SK-N-SH treated with all-trans-retinoic acid at 6 μM for 48 hours (cell line): ENCODE results near the gene FCER1A.

Experiments
- ATAC-seq: fragments of 200-7000 bp; cut with Tn5 transposase; 3 replicates; pipeline ENCODE4 v1.9.1; 2020; ENCODE audit warnings: mild to moderate bottlenecking, moderate library complexity
- ARNTL ChIP-seq: fragments of 450-650 bp; formaldehyde crosslinking; IDR thresholded peaks from 2 replicates; pipeline ENCODE4 v1.5.0; 2020; ENCODE audit warnings: low read depth, mild to moderate bottlenecking, moderate library complexity, borderline replicate concordance
- CREB5 ChIP-seq: fragments of 250-450 bp; sonication (Bioruptor Pico); IDR thresholded peaks from 2 replicates; pipeline ENCODE4 v1.5.1; 2020; ENCODE audit warnings: low read depth, mild to moderate bottlenecking, moderate library complexity
- CSDC2 ChIP-seq: fragments of 250-450 bp; sonication (Bioruptor Pico); IDR thresholded peaks from 2 replicates; pipeline ENCODE4 v1.5.0; 2020; ENCODE audit warnings: mild to moderate bottlenecking, moderate library complexity
- ESRRG ChIP-seq: fragments of 250-450 bp; sonication (Bioruptor Pico); IDR thresholded peaks from 2 replicates; pipeline ENCODE4 v1.6.1; 2021; ENCODE audit warnings: mild to moderate bottlenecking
- GLIS3 ChIP-seq: fragments of 250-450 bp; sonication (Bioruptor Pico); IDR thresholded peaks from 2 replicates; pipeline ENCODE4 v1.5.0; 2020; ENCODE audit warnings: mild to moderate bottlenecking, moderate library complexity
- ISL1 ChIP-seq: fragments of 250-450 bp; sonication (Bioruptor Pico); IDR thresholded peaks from 2 replicates; pipeline ENCODE4 v2.1.2; 2022; ENCODE audit warnings: mild to moderate bottlenecking, moderate library complexity
- OSR1 ChIP-seq: fragments of 250-450 bp; sonication (Bioruptor Pico); IDR thresholded peaks from 2 replicates; pipeline ENCODE4 v1.8.0; 2022; ENCODE audit warnings: moderate library complexity, mild to moderate bottlenecking, inconsistent platforms
- RARB ChIP-seq: fragments of 250-450 bp; sonication (Bioruptor Pico); IDR thresholded peaks from 2 replicates; pipeline ENCODE4 v1.8.0; 2021; ENCODE audit warnings: mild to moderate bottlenecking, moderate library complexity
- TCF4 ChIP-seq: fragments of 250-450 bp; sonication (Bioruptor Pico); IDR thresholded peaks from 2 replicates; pipeline ENCODE4 v1.8.0; 2021; ENCODE audit warnings: mild to moderate bottlenecking, moderate library complexity, borderline replicate concordance
- TOX ChIP-seq: fragments of 250-450 bp; sonication (Bioruptor Pico); IDR thresholded peaks from 2 replicates; pipeline ENCODE4 v1.8.0; 2021; ENCODE audit warnings: mild to moderate bottlenecking, moderate library complexity, borderline replicate concordance
- ZC3H10 ChIP-seq: fragments of 250-450 bp; sonication (Bioruptor Pico); IDR thresholded peaks from 2 replicates; pipeline ENCODE4 v1.5.1; 2021; ENCODE audit warnings: mild to moderate bottlenecking, moderate library complexity
- ZFP3 ChIP-seq: fragments of 250-450 bp; sonication (Bioruptor Pico); IDR thresholded peaks from 2 replicates; pipeline ENCODE4 v1.5.0; 2020; ENCODE audit warnings: mild to moderate bottlenecking, moderate library complexity
- ZFP30 ChIP-seq: fragments of 450-650 bp; formaldehyde crosslinking; IDR thresholded peaks from 2 replicates; pipeline ENCODE4 v1.5.0; 2022; ENCODE audit warnings: mild to moderate bottlenecking, moderate library complexity
- ZNF565 ChIP-seq: fragments of 450-650 bp; formaldehyde crosslinking; conservative IDR thresholded peaks from 2 replicates; pipeline ENCODE4 v1.5.0; 2020; ENCODE audit warnings: low read depth, mild to moderate bottlenecking, moderate library complexity
- ZNF70 ChIP-seq: fragments of 450-650 bp; formaldehyde crosslinking; IDR thresholded peaks from 2 replicates; pipeline ENCODE4 v1.5.0; 2020; ENCODE audit warnings: mild to moderate bottlenecking, moderate library complexity
- TF ChIP-seq, protein P1 (sequence below): fragments of 250-450 bp; sonication (Bioruptor Pico); IDR thresholded peaks from 2 replicates; pipeline ENCODE4 v1.5.0; 2020; ENCODE audit warnings: mild to moderate bottlenecking, moderate library complexity
- TF ChIP-seq, protein P2 (sequence below): fragments of 250-450 bp; sonication (Bioruptor Pico); IDR thresholded peaks from 2 replicates; pipeline ENCODE4 v1.8.0; 2020; ENCODE audit warnings: mild to moderate bottlenecking, moderate library complexity, borderline replicate concordance
- TF ChIP-seq, protein P3 (sequence below): fragments of 250-450 bp; sonication (Bioruptor Pico); IDR thresholded peaks from 2 replicates; pipeline ENCODE4 v1.5.1; 2021; ENCODE audit warnings: mild to moderate bottlenecking, moderate library complexity

FCER1A gene

DNA sequence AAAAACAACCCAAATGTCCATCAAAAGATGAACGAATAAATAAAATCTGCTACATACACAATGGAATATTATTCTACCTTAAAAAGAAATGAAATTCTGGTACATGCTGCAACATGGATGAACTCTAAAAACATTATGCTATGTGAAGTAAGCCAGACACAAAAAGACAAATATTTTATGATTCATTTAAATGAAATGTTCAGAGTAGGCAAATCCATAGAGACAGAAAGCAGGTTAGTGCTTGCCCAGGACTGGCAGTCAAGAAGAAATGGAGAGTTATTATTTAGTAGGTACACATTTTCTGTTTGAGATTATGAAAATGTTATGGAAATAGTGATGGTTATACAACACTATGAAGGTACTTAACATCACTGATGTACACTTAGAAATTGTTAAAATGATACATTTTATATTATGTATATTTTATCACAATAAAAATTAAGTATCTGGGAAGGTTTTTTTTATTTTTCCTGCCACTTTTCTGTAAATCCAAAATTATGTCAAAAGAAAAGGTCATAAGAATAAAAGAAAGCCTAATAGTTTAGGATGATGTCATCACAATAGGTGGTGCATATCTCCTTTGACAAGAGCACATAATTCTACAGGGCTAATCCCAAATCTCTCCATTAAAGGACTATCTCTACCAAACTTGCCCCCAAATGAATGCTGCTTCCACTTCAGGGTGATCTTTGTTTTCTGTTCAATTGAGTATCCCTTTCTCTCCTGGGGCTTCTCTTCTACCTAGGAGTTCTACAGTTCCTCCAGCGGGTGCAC is 40.2 kb upstream of the FCER1A start:
- no peak for TF ChIP-seq CREB5
- no peak for TF ChIP-seq TCF4
- TF ChIP-seq ARNTL (CRISPR knock-in tag): no peak
- TF ChIP-seq, protein P1, sequence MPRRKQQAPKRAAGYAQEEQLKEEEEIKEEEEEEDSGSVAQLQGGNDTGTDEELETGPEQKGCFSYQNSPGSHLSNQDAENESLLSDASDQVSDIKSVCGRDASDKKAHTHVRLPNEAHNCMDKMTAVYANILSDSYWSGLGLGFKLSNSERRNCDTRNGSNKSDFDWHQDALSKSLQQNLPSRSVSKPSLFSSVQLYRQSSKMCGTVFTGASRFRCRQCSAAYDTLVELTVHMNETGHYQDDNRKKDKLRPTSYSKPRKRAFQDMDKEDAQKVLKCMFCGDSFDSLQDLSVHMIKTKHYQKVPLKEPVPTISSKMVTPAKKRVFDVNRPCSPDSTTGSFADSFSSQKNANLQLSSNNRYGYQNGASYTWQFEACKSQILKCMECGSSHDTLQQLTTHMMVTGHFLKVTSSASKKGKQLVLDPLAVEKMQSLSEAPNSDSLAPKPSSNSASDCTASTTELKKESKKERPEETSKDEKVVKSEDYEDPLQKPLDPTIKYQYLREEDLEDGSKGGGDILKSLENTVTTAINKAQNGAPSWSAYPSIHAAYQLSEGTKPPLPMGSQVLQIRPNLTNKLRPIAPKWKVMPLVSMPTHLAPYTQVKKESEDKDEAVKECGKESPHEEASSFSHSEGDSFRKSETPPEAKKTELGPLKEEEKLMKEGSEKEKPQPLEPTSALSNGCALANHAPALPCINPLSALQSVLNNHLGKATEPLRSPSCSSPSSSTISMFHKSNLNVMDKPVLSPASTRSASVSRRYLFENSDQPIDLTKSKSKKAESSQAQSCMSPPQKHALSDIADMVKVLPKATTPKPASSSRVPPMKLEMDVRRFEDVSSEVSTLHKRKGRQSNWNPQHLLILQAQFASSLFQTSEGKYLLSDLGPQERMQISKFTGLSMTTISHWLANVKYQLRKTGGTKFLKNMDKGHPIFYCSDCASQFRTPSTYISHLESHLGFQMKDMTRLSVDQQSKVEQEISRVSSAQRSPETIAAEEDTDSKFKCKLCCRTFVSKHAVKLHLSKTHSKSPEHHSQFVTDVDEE (CRISPR knock-in tag): no peak
- TF ChIP-seq, protein P2, sequence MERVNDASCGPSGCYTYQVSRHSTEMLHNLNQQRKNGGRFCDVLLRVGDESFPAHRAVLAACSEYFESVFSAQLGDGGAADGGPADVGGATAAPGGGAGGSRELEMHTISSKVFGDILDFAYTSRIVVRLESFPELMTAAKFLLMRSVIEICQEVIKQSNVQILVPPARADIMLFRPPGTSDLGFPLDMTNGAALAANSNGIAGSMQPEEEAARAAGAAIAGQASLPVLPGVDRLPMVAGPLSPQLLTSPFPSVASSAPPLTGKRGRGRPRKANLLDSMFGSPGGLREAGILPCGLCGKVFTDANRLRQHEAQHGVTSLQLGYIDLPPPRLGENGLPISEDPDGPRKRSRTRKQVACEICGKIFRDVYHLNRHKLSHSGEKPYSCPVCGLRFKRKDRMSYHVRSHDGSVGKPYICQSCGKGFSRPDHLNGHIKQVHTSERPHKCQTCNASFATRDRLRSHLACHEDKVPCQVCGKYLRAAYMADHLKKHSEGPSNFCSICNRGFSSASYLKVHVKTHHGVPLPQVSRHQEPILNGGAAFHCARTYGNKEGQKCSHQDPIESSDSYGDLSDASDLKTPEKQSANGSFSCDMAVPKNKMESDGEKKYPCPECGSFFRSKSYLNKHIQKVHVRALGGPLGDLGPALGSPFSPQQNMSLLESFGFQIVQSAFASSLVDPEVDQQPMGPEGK (CRISPR knock-in tag): no peak
- no peak for TF ChIP-seq ZC3H10 (CRISPR knock-in tag)
- no peak for TF ChIP-seq ZNF70 (CRISPR knock-in tag)
- no peak for TF ChIP-seq OSR1 (CRISPR knock-in tag)
- no peak for TF ChIP-seq ZFP30
- TF ChIP-seq RARB (CRISPR knock-in tag): no peak

GRCh38 chr1:159266832-159267231 is 35.3 kb upstream of the FCER1A start:
- no peak for ATAC-seq
- TF ChIP-seq TOX (CRISPR knock-in tag) (no peak), GLIS3 (no peak), ZNF565 (CRISPR knock-in tag) (no peak), CREB5 (no peak), ESRRG (CRISPR knock-in tag) (no peak), TCF4 (no peak), ZC3H10 (CRISPR knock-in tag) (no peak), RARB (CRISPR knock-in tag) (no peak), ISL1 (no peak), ZFP30 (no peak), CSDC2 (CRISPR knock-in tag) (no peak), OSR1 (CRISPR knock-in tag) (no peak), ZNF70 (CRISPR knock-in tag) (no peak)
- TF ChIP-seq, protein P1 (CRISPR knock-in tag): no peak
- TF ChIP-seq, all 23 proteins: peak for 0

More for the DNA sequence above, 40.2 kb upstream of the FCER1A start:
- ATAC-seq: no peak

- TF ChIP-seq TOX (CRISPR knock-in tag) (no peak), CSDC2 (CRISPR knock-in tag) (no peak), RARB (CRISPR knock-in tag) (no peak), ISL1 (no peak), ZNF565 (CRISPR knock-in tag) (no peak), ZFP3 (CRISPR knock-in tag) (no peak), ZNF70 (CRISPR knock-in tag) (no peak)
- TF ChIP-seq, protein P3, sequence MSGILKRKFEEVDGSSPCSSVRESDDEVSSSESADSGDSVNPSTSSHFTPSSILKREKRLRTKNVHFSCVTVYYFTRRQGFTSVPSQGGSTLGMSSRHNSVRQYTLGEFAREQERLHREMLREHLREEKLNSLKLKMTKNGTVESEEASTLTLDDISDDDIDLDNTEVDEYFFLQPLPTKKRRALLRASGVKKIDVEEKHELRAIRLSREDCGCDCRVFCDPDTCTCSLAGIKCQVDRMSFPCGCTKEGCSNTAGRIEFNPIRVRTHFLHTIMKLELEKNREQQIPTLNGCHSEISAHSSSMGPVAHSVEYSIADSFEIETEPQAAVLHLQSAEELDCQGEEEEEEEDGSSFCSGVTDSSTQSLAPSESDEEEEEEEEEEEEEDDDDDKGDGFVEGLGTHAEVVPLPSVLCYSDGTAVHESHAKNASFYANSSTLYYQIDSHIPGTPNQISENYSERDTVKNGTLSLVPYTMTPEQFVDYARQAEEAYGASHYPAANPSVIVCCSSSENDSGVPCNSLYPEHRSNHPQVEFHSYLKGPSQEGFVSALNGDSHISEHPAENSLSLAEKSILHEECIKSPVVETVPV (CRISPR knock-in tag): no peak
- TF ChIP-seq, protein P2 (CRISPR knock-in tag): no peak
- ATAC-seq: no peak
Observed at GRCh38 chr1:159274631-159275030, 27.5 kb upstream of the FCER1A start.
